A549 (cell line): Measurements from ENCODE around the gene SHTN1. TPM values are rescaled to one million over a fixed set of nuclear protein-coding genes. Genes with fewer than 3 reads are reported as not detected.

Experiments used
- ATAC-seq, 2 experiments: fragments of 200-7000 bp in 1 of 2; fragments of >200 bp in 1 of 2; cut with Nextera tagmentation in 1 of 2; cut with Tn5 transposase in 1 of 2; 3 replicates each; pipeline versions ENCODE4 v1.8.0 to v1.9.1; 2018 to 2020; ENCODE audit warnings: mild to moderate bottlenecking in 1 of 2, moderate library complexity in 1 of 2
- CTCF ChIA-PET: fragments of 300-600 bp; sonication (Branson Sonifier 250); formaldehyde crosslinking; extraction: SDS; loops from one replicate; lab custom pipeline; 2021; ENCODE audit warnings: antibody characterized with exemption, inconsistent platforms; lab: Yijun Ruan, JAX
- POLR2A ChIA-PET: fragments of 350-600 bp; formaldehyde crosslinking; extraction: SDS; loops from one replicate; lab custom pipeline; 2021; ENCODE audit warnings: antibody characterized with exemption, inconsistent platforms; lab: Yijun Ruan, JAX
- DNase-seq, 2 experiments: peaks; one replicate each; pipeline versions ENCODE4 v3.0.0 to v3.0.0-alpha.2; 2011 to 2016; ENCODE audit warnings: low read depth in 1 of 2, low spot score in 1 of 2
- FAIRE-seq: peaks from 2 replicates; lab custom pipeline; 2011; peaks lifted over from hg19 to GRCh38; lab: Jason Lieb, UNC
- H3K27ac ChIP-seq, 2 experiments: fragments of >200 bp; sonication (Bioruptor Twin); formaldehyde crosslinking; 3 replicates each; pipeline ENCODE4 v1.5.1; 2016 to 2017
- H3K4me1 ChIP-seq: fragments of >200 bp; sonication (Bioruptor Twin); formaldehyde crosslinking; 3 replicates; pipeline ENCODE4 v1.6.1; 2016
- H3K4me2 ChIP-seq: fragments of >200 bp; sonication (Bioruptor Twin); formaldehyde crosslinking; 3 replicates; pipeline ENCODE4 v1.6.1; 2016
- H3K4me3 ChIP-seq: fragments of >200 bp; sonication (Bioruptor Twin); formaldehyde crosslinking; 3 replicates; pipeline ENCODE4 v1.5.1; 2016
- H3K9me3 ChIP-seq: fragments of >200 bp; sonication (Bioruptor Twin); formaldehyde crosslinking; 3 replicates; pipeline ENCODE4 v1.6.1; 2016
- ATOH8 ChIP-seq: fragments of 250-450 bp; sonication (Bioruptor Pico); IDR thresholded peaks from 2 replicates; pipeline ENCODE4 v1.5.0; 2020; ENCODE audit warnings: low read depth, mild to moderate bottlenecking, moderate library complexity
- BHLHE40 ChIP-seq: IDR thresholded peaks from 2 replicates; pipeline ENCODE4 v1.6.1; 2012; ENCODE audit warnings: low read depth, low read length, inconsistent platforms
- CEBPB ChIP-seq, 2 experiments: fragments of >200 bp in 1 of 2; sonication (Bioruptor Twin) in 1 of 2; formaldehyde crosslinking in 1 of 2; IDR thresholded peaks; 2 replicates each; pipeline ENCODE4 v1.6.1; 2012 to 2016
- CTCF ChIP-seq: fragments of >200 bp; sonication (Bioruptor Twin); formaldehyde crosslinking; IDR thresholded peaks from 3 replicates; pipeline ENCODE4 v1.5.1; 2016
- EHMT2 ChIP-seq: fragments of 200-600 bp; sonication (generic); IDR thresholded peaks from 2 replicates; pipeline ENCODE4 v1.6.1; 2016; ENCODE audit warnings: antibody characterized with exemption, low read depth, mild to moderate bottlenecking, moderate library complexity
- EP300 ChIP-seq, 2 experiments: fragments of >200 bp; sonication (Bioruptor Twin); formaldehyde crosslinking; IDR thresholded peaks; 2 replicates in 1 of 2; 3 replicates in 1 of 2; pipeline ENCODE4 v1.6.1; 2016 to 2017
- FOSL2 ChIP-seq, 2 experiments: fragments of 450-650 bp in 1 of 2; fragments of >200 bp in 1 of 2; sonication (Bioruptor Twin) in 1 of 2; formaldehyde crosslinking; IDR thresholded peaks; 2 replicates each; pipeline versions ENCODE4 v1.5.0 to v1.6.1; 2016 to 2020; ENCODE audit warnings: mild to moderate bottlenecking in 1 of 2, moderate library complexity in 1 of 2
- HEYL ChIP-seq: fragments of 250-450 bp; sonication (Bioruptor Pico); IDR thresholded peaks from 2 replicates; pipeline ENCODE4 v1.8.0; 2021; ENCODE audit warnings: mild to moderate bottlenecking, moderate library complexity
- HOXA7 ChIP-seq: fragments of 250-450 bp; sonication (Bioruptor Pico); IDR thresholded peaks from 2 replicates; pipeline ENCODE4 v1.5.0; 2020; ENCODE audit warnings: mild to moderate bottlenecking, moderate library complexity
- HOXB13 ChIP-seq: fragments of 250-450 bp; sonication (Bioruptor Pico); IDR thresholded peaks from 2 replicates; pipeline ENCODE4 v1.5.0; 2020; ENCODE audit warnings: low read depth, mild to moderate bottlenecking, moderate library complexity
- JUNB ChIP-seq: fragments of >200 bp; sonication (Bioruptor Twin); formaldehyde crosslinking; IDR thresholded peaks from 2 replicates; pipeline ENCODE4 v1.6.1; 2016
- MAX ChIP-seq: IDR thresholded peaks from 2 replicates; pipeline ENCODE4 v1.6.1; 2012
- POLR2A ChIP-seq: IDR thresholded peaks from 2 replicates; pipeline ENCODE4 v1.6.1; 2012; ENCODE audit warnings: mild to moderate bottlenecking, low read length
- POLR2AphosphoS2 ChIP-seq: conservative IDR thresholded peaks from 2 replicates; pipeline ENCODE4 v1.6.1; 2012; ENCODE audit warnings: low read length, improper control_type of control experiment, inconsistent platforms
- RFX5 ChIP-seq: fragments of 450-650 bp; IDR thresholded peaks from 2 replicates; pipeline ENCODE4 v1.7.1; 2014; ENCODE audit warnings: antibody characterized with exemption, mild to moderate bottlenecking, moderate library complexity
- SMC3 ChIP-seq: fragments of >200 bp; sonication (Bioruptor Twin); formaldehyde crosslinking; IDR thresholded peaks from 3 replicates; pipeline ENCODE4 v1.6.1; 2018; ENCODE audit warnings: inconsistent platforms
- TFCP2L1 ChIP-seq: fragments of 250-450 bp; sonication (Bioruptor Pico); IDR thresholded peaks from 2 replicates; pipeline ENCODE4 v1.5.0; 2021; ENCODE audit warnings: mild to moderate bottlenecking
- WGBS: methylation state at CpG from one replicate; pipeline ENCODE4 v1.1.6; 2017; ENCODE audit errors: missing lambda C conversion rate; 5-methylcytosine and 5-hydroxymethylcytosine counted together
- polyA plus RNA-seq, 4 experiments: library from polyadenylated mRNA; depleted of rRNA in 3 of 4; stranded (reverse); fragments of >200 nt; fragmentation: RNase III in 1 of 4; extraction: RNeasy Plus Mini Kit Qiagen cat#74134 plus additional on column Dnase treatment in 1 of 4; gene quantifications; 2 replicates in 3 of 4; 3 replicates in 1 of 4; pipeline ENCODE4 v1.2.3, GENCODE V29; 2011 to 2017
- TF ChIP-seq, protein P1 (sequence below): fragments of 250-450 bp; sonication (Bioruptor Pico); IDR thresholded peaks from 2 replicates; pipeline ENCODE4 v1.5.0; 2021; ENCODE audit warnings: mild to moderate bottlenecking, moderate library complexity, borderline replicate concordance
- TF ChIP-seq, protein P2 (sequence below): fragments of 150-350 bp; IDR thresholded peaks from 2 replicates; pipeline ENCODE4 v1.6.1; 2014; ENCODE audit warnings: low read depth, mild to moderate bottlenecking, low read length
- TF ChIP-seq, protein P3 (sequence below): fragments of >200 bp; sonication (Bioruptor Twin); formaldehyde crosslinking; IDR thresholded peaks from 2 replicates; pipeline ENCODE4 v1.6.1; 2016

Gene SHTN1
- polyA plus RNA-seq, 2 of the 4 experiments (the other 2 are of a cell fraction): 21.7 to 63.1 TPM

GRCh38 chr10:116835658-116836057, 169.3 kb downstream of the SHTN1 start:
- no peak for TF ChIP-seq EP300 (IDR thresholded peaks at IDR 0.05)
- no peak for TF ChIP-seq MAX
- no peak for TF ChIP-seq BHLHE40
- TF ChIP-seq SMC3: no peak
- TF ChIP-seq HOXA7: no peak
- no peak for TF ChIP-seq JUNB
- no peak for TF ChIP-seq POLR2A
- TF ChIP-seq, protein P1, sequence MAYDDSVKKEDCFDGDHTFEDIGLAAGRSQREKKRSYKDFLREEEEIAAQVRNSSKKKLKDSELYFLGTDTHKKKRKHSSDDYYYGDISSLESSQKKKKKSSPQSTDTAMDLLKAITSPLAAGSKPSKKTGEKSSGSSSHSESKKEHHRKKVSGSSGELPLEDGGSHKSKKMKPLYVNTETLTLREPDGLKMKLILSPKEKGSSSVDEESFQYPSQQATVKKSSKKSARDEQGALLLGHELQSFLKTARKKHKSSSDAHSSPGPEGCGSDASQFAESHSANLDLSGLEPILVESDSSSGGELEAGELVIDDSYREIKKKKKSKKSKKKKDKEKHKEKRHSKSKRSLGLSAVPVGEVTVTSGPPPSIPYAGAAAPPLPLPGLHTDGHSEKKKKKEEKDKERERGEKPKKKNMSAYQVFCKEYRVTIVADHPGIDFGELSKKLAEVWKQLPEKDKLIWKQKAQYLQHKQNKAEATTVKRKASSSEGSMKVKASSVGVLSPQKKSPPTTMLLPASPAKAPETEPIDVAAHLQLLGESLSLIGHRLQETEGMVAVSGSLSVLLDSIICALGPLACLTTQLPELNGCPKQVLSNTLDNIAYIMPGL: no peak
- no peak for TF ChIP-seq FOSL2 (IDR thresholded peaks at IDR 0.05)
- TF ChIP-seq FOSL2 (CRISPR knock-in tag; IDR thresholded peaks at IDR 0.05): no peak
- TF ChIP-seq, protein P2, sequence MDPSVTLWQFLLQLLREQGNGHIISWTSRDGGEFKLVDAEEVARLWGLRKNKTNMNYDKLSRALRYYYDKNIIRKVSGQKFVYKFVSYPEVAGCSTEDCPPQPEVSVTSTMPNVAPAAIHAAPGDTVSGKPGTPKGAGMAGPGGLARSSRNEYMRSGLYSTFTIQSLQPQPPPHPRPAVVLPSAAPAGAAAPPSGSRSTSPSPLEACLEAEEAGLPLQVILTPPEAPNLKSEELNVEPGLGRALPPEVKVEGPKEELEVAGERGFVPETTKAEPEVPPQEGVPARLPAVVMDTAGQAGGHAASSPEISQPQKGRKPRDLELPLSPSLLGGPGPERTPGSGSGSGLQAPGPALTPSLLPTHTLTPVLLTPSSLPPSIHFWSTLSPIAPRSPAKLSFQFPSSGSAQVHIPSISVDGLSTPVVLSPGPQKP: no peak
- no peak for TF ChIP-seq EHMT2
- TF ChIP-seq TFCP2L1 (CRISPR knock-in tag): no peak
- TF ChIP-seq, protein P3, sequence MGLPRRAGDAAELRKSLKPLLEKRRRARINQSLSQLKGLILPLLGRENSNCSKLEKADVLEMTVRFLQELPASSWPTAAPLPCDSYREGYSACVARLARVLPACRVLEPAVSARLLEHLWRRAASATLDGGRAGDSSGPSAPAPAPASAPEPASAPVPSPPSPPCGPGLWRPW: no peak
- no peak for TF ChIP-seq POLR2AphosphoS2
- TF ChIP-seq CTCF: no peak
- no peak for TF ChIP-seq HOXB13 (CRISPR knock-in tag)
- ChIA-PET CTCF (interaction anchor here (0.6 to 2.9 kb wide), 6 partner anchors 8 to 340 kb away, joined by 3 to 13 read pairs (median 6); no protein-coding TSS in a partner anchor), POLR2A (no interaction called here)
- Histone ChIP-seq H3K4me2 (no peak overlapping the region), H3K27ac (peak overlapping the region; percentile 11 to 52; a peak in 3 of 6 replicates), H3K9me3 (no peaks in the 10 kb centered on the region), H3K4me1 (peaks cover 13% of the 10 kb centered on the region; the same call in 1 of the 3 replicates), H3K4me3 (no peak overlapping the region)
- ATAC-seq: no peak
- no peak for FAIRE-seq
- WGBS: 85% methylated on average over 7 of the region's 7 CpGs
- DNase-seq: no peak

- Histone ChIP-seq H3K4me3 (no peak overlapping the region), H3K4me2 (no peak overlapping the region), H3K27ac (no peak overlapping the region), H3K4me1 (peaks cover 13% of the 10 kb centered on the region; the same call in 1 of the 3 replicates), H3K9me3 (no peaks in the 10 kb centered on the region)
- ATAC-seq (no peak), FAIRE-seq (no peak), DNase-seq (no peak)
- ChIA-PET POLR2A (no interaction called here), CTCF (no interaction called here)
- WGBS: 80% methylated on average over 17 of the region's 17 CpGs
- TF ChIP-seq HOXA7 (no peak), ATOH8 (CRISPR knock-in tag) (no peak), CEBPB (IDR thresholded peaks at IDR 0.05) (no peak), HOXB13 (CRISPR knock-in tag) (no peak), HEYL (CRISPR knock-in tag) (no peak), RFX5 (no peak)
These were observed 170.7 kb downstream of the SHTN1 start for GRCh38 chr10:116833986-116834985.
